ENCODE measurements around the gene HELLS.
A peak's percentile ranks its signal among the peaks of the same experiment; 100 is the strongest.
"Not testable (repeated sequence)": the region's sequence is repeated elsewhere in the genome, so short reads cannot be mapped to it uniquely, and the experiment has no call there.

Gene HELLS

GRCh38 chr10:94614558-94614957 lies 69.0 kb downstream of the HELLS start:
- DNase-seq: no peak

GRCh38 chr10:94617389-94617944 lies 71.9 kb downstream of the HELLS start:
- no peak for DNase-seq

GRCh38 chr10:94622666-94623205 lies 77.1 kb downstream of the HELLS start:
- DNase-seq: no peak

- DNase-seq: no peak
These were observed 78.0 kb downstream of the HELLS start for GRCh38 chr10:94623572-94623971.

GRCh38 chr10:94626476-94626875 lies 80.9 kb downstream of the HELLS start:
- DNase-seq: no peak

- DNase-seq: no peak
These were observed 81.9 kb downstream of the HELLS start for GRCh38 chr10:94627511-94627910.

- peak; percentile 30 for DNase-seq
These were observed 84.6 kb downstream of the HELLS start for GRCh38 chr10:94630017-94630688.

- DNase-seq: no peak
These were observed 85.7 kb downstream of the HELLS start for GRCh38 chr10:94631077-94631875.

- DNase-seq: no peak
These were observed 87.4 kb downstream of the HELLS start for GRCh38 chr10:94632954-94633353.

GRCh38 chr10:94638097-94638496 lies 92.5 kb downstream of the HELLS start:
- not testable (repeated sequence) for DNase-seq

- no peak for DNase-seq
These were observed 94.3 kb downstream of the HELLS start for GRCh38 chr10:94639902-94640301.

- no peak for DNase-seq
These were observed 95.0 kb downstream of the HELLS start for GRCh38 chr10:94640562-94640961.

- DNase-seq: no peak
These were observed 95.9 kb downstream of the HELLS start for GRCh38 chr10:94641480-94641879.

GRCh38 chr10:94644352-94644751 lies 98.8 kb downstream of the HELLS start:
- no peak for DNase-seq

GRCh38 chr10:94645285-94645684 lies 99.7 kb downstream of the HELLS start:
- no peak for DNase-seq

All from NCI-H2171 treated with DMSO at 0.1 percent for 48 hours (cell line).